Upper lobe of left lung (tissue), 6 donors: Measurements from ENCODE around the gene HMBS. TPM values are rescaled to one million over a fixed set of nuclear protein-coding genes. Genes with fewer than 3 reads are reported as not detected.
"Not testable (repeated sequence)": the region's sequence is repeated elsewhere in the genome, so short reads cannot be mapped to it uniquely, and the experiment has no call there.

Experiments used
- ATAC-seq, 2 donors: fragments of 200-7000 bp; cut with Tn5 transposase; one replicate each; pipeline ENCODE4 v1.9.1; 2022; ENCODE audit warnings: mild to moderate bottlenecking in 2 of 2, moderate library complexity in 2 of 2; ENCODE audit not compliant: low FRiP score in 2 of 2
- DNase-seq, 2 donors: peaks; one replicate each; pipeline ENCODE4 v3.0.0-alpha.2; 2019 to 2020
- H3K27ac ChIP-seq, 4 donors: fragments of 200-600 bp; sonication (generic); one replicate each; pipeline ENCODE4 v1.5.1; 2016 to 2019
- H3K27me3 ChIP-seq, 4 donors: fragments of 200-600 bp; sonication (generic); one replicate each; pipeline ENCODE4 v1.5.1; 2017 to 2019
- H3K36me3 ChIP-seq, 4 donors: fragments of 200-600 bp; sonication (generic); one replicate each; pipeline ENCODE4 v1.5.1; 2016 to 2019
- H3K4me1 ChIP-seq, 4 donors: fragments of 200-600 bp; sonication (generic); one replicate each; pipeline ENCODE4 v1.5.1; 2018 to 2019
- H3K4me3 ChIP-seq, 4 donors: fragments of 200-600 bp; sonication (generic); one replicate each; pipeline ENCODE4 v1.5.1; 2017 to 2019; ENCODE audit warnings: mild to moderate bottlenecking in 2 of 4, moderate library complexity in 1 of 4
- H3K9me3 ChIP-seq, 4 donors: fragments of 200-600 bp; sonication (generic); one replicate each; pipeline ENCODE4 v1.5.1; 2018 to 2019
- CTCF ChIP-seq, 6 experiments: fragments of 450-650 bp in 4 of 6; fragments of 200-600 bp in 2 of 6; sonication (generic) in 2 of 6; IDR thresholded peaks; one replicate each; pipeline ENCODE4 v1.5.1; 2016 to 2019; ENCODE audit warnings: antibody characterized with exemption in 6 of 6
- EP300 ChIP-seq, 4 donors: sonication (generic); formaldehyde crosslinking; IDR thresholded peaks; one replicate each; pipeline ENCODE4 v1.5.1; 2017; ENCODE audit warnings: antibody characterized with exemption in 4 of 4, control low read depth in 2 of 4
- POLR2A ChIP-seq, 4 donors: fragments of 450-650 bp; IDR thresholded peaks; one replicate each; pipeline ENCODE4 v1.5.1; 2016 to 2017; ENCODE audit warnings: antibody characterized with exemption in 4 of 4, mild to moderate bottlenecking in 2 of 4
- POLR2AphosphoS5 ChIP-seq, 2 donors: sonication (generic); formaldehyde crosslinking; IDR thresholded peaks; one replicate each; pipeline ENCODE4 v1.5.1; 2017; ENCODE audit warnings: antibody characterized with exemption in 2 of 2
- WGBS, 2 donors: methylation state at CpG; one replicate each; pipeline ENCODE4 v1.1.5; 2017 to 2018; 5-methylcytosine and 5-hydroxymethylcytosine counted together
- total RNA-seq, 6 donors: library from RNA; depleted of rRNA in 4 of 6; stranded (reverse); fragments of >200 nt in 4 of 6; gene quantifications; one replicate each; pipeline versions ENCODE4 v1.1.0 to v1.2.1, GENCODE V29; 2016 to 2021
- donor health status: DM: no; HTN: no; CAD: no; lungs with moderate emphysema.
- donor health status: DM: no; HTN: yes; CAD: no; lungs with severe emphysema.

HMBS gene
- 10 to 100 TPM in 5 of 6 donors, 1 to 10 TPM in 1; 8.4 to 20.4 (median 13.4) TPM for total RNA-seq

GRCh38 chr11:119084663-119085436 is at the start of gene HMBS:
Gene HMBS (plus strand): TSS chr11:119084881. CDS start chr11:119085034, 153 bp downstream.
- TF ChIP-seq CTCF (IDR thresholded peaks at IDR 0.05) = no peak
- TF ChIP-seq POLR2A (IDR thresholded peaks at IDR 0.05) = peak in 1 of 4 donors; percentile 68
- TF ChIP-seq POLR2AphosphoS5 (IDR thresholded peaks at IDR 0.05) = peak; percentile 76 to 83
- Histone ChIP-seq H3K27ac (peak within 1 kb of the TSS; percentile 90 to 95 (median 92)), H3K27me3 (no peaks in the 10 kb centered on the region), H3K4me3 (peak within 1 kb of the TSS; percentile 69 to 97 (median 83)), H3K4me1 (peaks cover 14 to 28% (median 19%) of the 10 kb centered on the region in 4 donors), H3K9me3 (no peaks in the 10 kb centered on the region), H3K36me3 (peaks cover 9 to 31% (median 27%) of the 10 kb centered on the region in 4 donors)
- DNase-seq (peak; percentile 96), ATAC-seq (peak; percentile 96 to 99)
- WGBS, 2 donors = 1 to 2% methylated on average over 13 to 31 of the region's 45 CpGs

GRCh38 chr11:119038884-119039283 is 45.8 kb upstream of the HMBS start:
- Histone ChIP-seq H3K9me3 (no peaks in the 10 kb centered on the region), H3K36me3 (no peaks in the 10 kb centered on the region), H3K27ac (no peak overlapping the region), H3K27me3 (no peaks in the 10 kb centered on the region), H3K4me1 (no peaks in the 10 kb centered on the region), H3K4me3 (no peak overlapping the region)
- TF ChIP-seq EP300 (IDR thresholded peaks at IDR 0.05) (no peak), CTCF (IDR thresholded peaks at IDR 0.05) (no peak), POLR2AphosphoS5 (IDR thresholded peaks at IDR 0.05) (no peak), POLR2A (IDR thresholded peaks at IDR 0.05) (no peak)
- WGBS, 2 donors = 83 to 90% methylated on average over 5 of the region's 5 CpGs
- no peak for DNase-seq
- ATAC-seq = no peak

- ATAC-seq, DNase-seq, H3K9me3 ChIP-seq, H3K4me1 ChIP-seq, H3K27ac ChIP-seq, H3K27me3 ChIP-seq, H3K4me3 ChIP-seq, H3K36me3 ChIP-seq: not testable (repeated sequence)
- WGBS, 2 donors = 28 to 48% methylated on average over 11 of the region's 11 CpGs
These were observed 45.2 kb upstream of the HMBS start for GRCh38 chr11:119039471-119039870.

GRCh38 chr11:119041821-119042514 is 42.7 kb upstream of the HMBS start:
- H3K4me1 ChIP-seq = no peaks in the 10 kb centered on the region

More at GRCh38 chr11:119041821-119042514, 42.7 kb upstream of the HMBS start:
- H3K9me3 ChIP-seq = no peaks in the 10 kb centered on the region
- H3K27ac ChIP-seq = no peak overlapping the region
- ATAC-seq (no peak), DNase-seq (no peak)
- WGBS, 2 donors = 84 to 94% methylated on average over 4 of the region's 4 CpGs
- TF ChIP-seq CTCF (IDR thresholded peaks at IDR 0.05) = no peak
- TF ChIP-seq POLR2AphosphoS5 (IDR thresholded peaks at IDR 0.05) = no peak
- no peak for TF ChIP-seq EP300 (IDR thresholded peaks at IDR 0.05)
- no peak for TF ChIP-seq POLR2A (IDR thresholded peaks at IDR 0.05)
- no peaks in the 10 kb centered on the region for H3K27me3 ChIP-seq
- H3K36me3 ChIP-seq = peaks cover 6 to 29% (median 22%) of the 10 kb centered on the region in 4 donors
- no peak overlapping the region for H3K4me3 ChIP-seq
